SK-N-SH treated with all-trans-retinoic acid at 6 μM for 48 hours (cell line): ENCODE data around the gene CCR6.
"Not testable (repeated sequence)": the region's sequence is repeated elsewhere in the genome, so short reads cannot be mapped to it uniquely, and the experiment has no call there.

ENCODE experiments used
- ATAC-seq: fragments of 200-7000 bp; cut with Tn5 transposase; 3 replicates; pipeline ENCODE4 v1.9.1; 2020; ENCODE audit warnings: mild to moderate bottlenecking, moderate library complexity
- ARNTL ChIP-seq: fragments of 450-650 bp; formaldehyde crosslinking; IDR thresholded peaks from 2 replicates; pipeline ENCODE4 v1.5.0; 2020; ENCODE audit warnings: low read depth, mild to moderate bottlenecking, moderate library complexity, borderline replicate concordance
- BACH2 ChIP-seq: fragments of 250-450 bp; sonication (Bioruptor Pico); IDR thresholded peaks from 2 replicates; pipeline ENCODE4 v1.9.0; 2021; ENCODE audit warnings: mild to moderate bottlenecking, borderline replicate concordance
- CREB5 ChIP-seq: fragments of 250-450 bp; sonication (Bioruptor Pico); IDR thresholded peaks from 2 replicates; pipeline ENCODE4 v1.5.1; 2020; ENCODE audit warnings: low read depth, mild to moderate bottlenecking, moderate library complexity
- CSDC2 ChIP-seq: fragments of 250-450 bp; sonication (Bioruptor Pico); IDR thresholded peaks from 2 replicates; pipeline ENCODE4 v1.5.0; 2020; ENCODE audit warnings: mild to moderate bottlenecking, moderate library complexity
- ESRRG ChIP-seq: fragments of 250-450 bp; sonication (Bioruptor Pico); IDR thresholded peaks from 2 replicates; pipeline ENCODE4 v1.6.1; 2021; ENCODE audit warnings: mild to moderate bottlenecking
- GLIS3 ChIP-seq: fragments of 250-450 bp; sonication (Bioruptor Pico); IDR thresholded peaks from 2 replicates; pipeline ENCODE4 v1.5.0; 2020; ENCODE audit warnings: mild to moderate bottlenecking, moderate library complexity
- ISL1 ChIP-seq: fragments of 250-450 bp; sonication (Bioruptor Pico); IDR thresholded peaks from 2 replicates; pipeline ENCODE4 v2.1.2; 2022; ENCODE audit warnings: mild to moderate bottlenecking, moderate library complexity
- OSR1 ChIP-seq: fragments of 250-450 bp; sonication (Bioruptor Pico); IDR thresholded peaks from 2 replicates; pipeline ENCODE4 v1.8.0; 2022; ENCODE audit warnings: moderate library complexity, mild to moderate bottlenecking, inconsistent platforms
- POU6F1 ChIP-seq: fragments of 250-450 bp; sonication (Bioruptor Pico); IDR thresholded peaks from 2 replicates; pipeline ENCODE4 v1.8.0; 2021; ENCODE audit warnings: low read depth, mild to moderate bottlenecking, moderate library complexity, borderline replicate concordance
- PPARA ChIP-seq: fragments of 250-450 bp; sonication (Bioruptor Pico); IDR thresholded peaks from 2 replicates; pipeline ENCODE4 v1.5.0; 2020; ENCODE audit warnings: mild to moderate bottlenecking, borderline replicate concordance
- RARB ChIP-seq: fragments of 250-450 bp; sonication (Bioruptor Pico); IDR thresholded peaks from 2 replicates; pipeline ENCODE4 v1.8.0; 2021; ENCODE audit warnings: mild to moderate bottlenecking, moderate library complexity
- SNAI2 ChIP-seq: fragments of 250-450 bp; sonication (Bioruptor Pico); IDR thresholded peaks from 2 replicates; pipeline ENCODE4 v1.5.0; 2020; ENCODE audit warnings: mild to moderate bottlenecking, moderate library complexity
- TCF4 ChIP-seq: fragments of 250-450 bp; sonication (Bioruptor Pico); IDR thresholded peaks from 2 replicates; pipeline ENCODE4 v1.8.0; 2021; ENCODE audit warnings: mild to moderate bottlenecking, moderate library complexity, borderline replicate concordance
- TSHZ2 ChIP-seq: fragments of 250-450 bp; sonication (Bioruptor Pico); IDR thresholded peaks from 2 replicates; pipeline ENCODE4 v1.5.0; 2020; ENCODE audit warnings: mild to moderate bottlenecking, moderate library complexity
- ZC3H10 ChIP-seq: fragments of 250-450 bp; sonication (Bioruptor Pico); IDR thresholded peaks from 2 replicates; pipeline ENCODE4 v1.5.1; 2021; ENCODE audit warnings: mild to moderate bottlenecking, moderate library complexity
- ZFP3 ChIP-seq: fragments of 250-450 bp; sonication (Bioruptor Pico); IDR thresholded peaks from 2 replicates; pipeline ENCODE4 v1.5.0; 2020; ENCODE audit warnings: mild to moderate bottlenecking, moderate library complexity
- ZNF565 ChIP-seq: fragments of 450-650 bp; formaldehyde crosslinking; conservative IDR thresholded peaks from 2 replicates; pipeline ENCODE4 v1.5.0; 2020; ENCODE audit warnings: low read depth, mild to moderate bottlenecking, moderate library complexity
- ZNF70 ChIP-seq: fragments of 450-650 bp; formaldehyde crosslinking; IDR thresholded peaks from 2 replicates; pipeline ENCODE4 v1.5.0; 2020; ENCODE audit warnings: mild to moderate bottlenecking, moderate library complexity
- ZNF8 ChIP-seq: fragments of 450-650 bp; formaldehyde crosslinking; IDR thresholded peaks from 2 replicates; pipeline ENCODE4 v1.5.0; 2020; ENCODE audit warnings: mild to moderate bottlenecking, moderate library complexity
- TF ChIP-seq, protein P1 (sequence below): fragments of 250-450 bp; sonication (Bioruptor Pico); IDR thresholded peaks from 2 replicates; pipeline ENCODE4 v1.8.0; 2020; ENCODE audit warnings: mild to moderate bottlenecking, moderate library complexity, borderline replicate concordance
- TF ChIP-seq, protein P2 (sequence below): fragments of 250-450 bp; sonication (Bioruptor Pico); IDR thresholded peaks from 2 replicates; pipeline ENCODE4 v1.5.1; 2021; ENCODE audit warnings: mild to moderate bottlenecking, moderate library complexity

CCR6 gene

GRCh38 chr6:167078745-167079144 lies 44.2 kb upstream of the CCR6 start:
- ATAC-seq: no peak
- TF ChIP-seq, protein P1, sequence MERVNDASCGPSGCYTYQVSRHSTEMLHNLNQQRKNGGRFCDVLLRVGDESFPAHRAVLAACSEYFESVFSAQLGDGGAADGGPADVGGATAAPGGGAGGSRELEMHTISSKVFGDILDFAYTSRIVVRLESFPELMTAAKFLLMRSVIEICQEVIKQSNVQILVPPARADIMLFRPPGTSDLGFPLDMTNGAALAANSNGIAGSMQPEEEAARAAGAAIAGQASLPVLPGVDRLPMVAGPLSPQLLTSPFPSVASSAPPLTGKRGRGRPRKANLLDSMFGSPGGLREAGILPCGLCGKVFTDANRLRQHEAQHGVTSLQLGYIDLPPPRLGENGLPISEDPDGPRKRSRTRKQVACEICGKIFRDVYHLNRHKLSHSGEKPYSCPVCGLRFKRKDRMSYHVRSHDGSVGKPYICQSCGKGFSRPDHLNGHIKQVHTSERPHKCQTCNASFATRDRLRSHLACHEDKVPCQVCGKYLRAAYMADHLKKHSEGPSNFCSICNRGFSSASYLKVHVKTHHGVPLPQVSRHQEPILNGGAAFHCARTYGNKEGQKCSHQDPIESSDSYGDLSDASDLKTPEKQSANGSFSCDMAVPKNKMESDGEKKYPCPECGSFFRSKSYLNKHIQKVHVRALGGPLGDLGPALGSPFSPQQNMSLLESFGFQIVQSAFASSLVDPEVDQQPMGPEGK (CRISPR knock-in tag): no peak
- no peak for TF ChIP-seq RARB (CRISPR knock-in tag)
- no peak for TF ChIP-seq ARNTL (CRISPR knock-in tag)
- no peak for TF ChIP-seq TCF4 (CRISPR knock-in tag)

DNA sequence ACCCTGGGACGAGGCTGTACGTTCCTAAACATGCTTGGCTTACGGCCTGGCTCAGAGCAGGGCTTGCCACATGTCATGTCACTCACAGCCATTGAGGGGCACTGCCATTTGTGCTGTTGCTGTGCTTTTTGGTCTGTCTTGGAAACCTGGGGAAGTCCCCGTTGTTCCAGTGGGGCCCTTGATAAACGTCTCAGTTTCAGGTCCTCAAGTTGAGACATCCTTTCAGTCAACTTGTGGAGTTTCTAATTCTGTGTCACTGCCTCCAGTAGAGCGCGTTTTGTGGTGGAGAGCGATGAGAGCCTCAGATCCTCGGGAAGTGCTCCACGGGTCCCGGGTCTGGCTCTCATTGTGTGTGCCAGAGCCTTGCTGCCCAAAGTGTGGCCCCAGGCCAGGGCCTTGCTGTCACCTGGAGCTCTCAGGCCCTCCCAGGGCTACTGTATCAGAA lies 43.0 kb upstream of the CCR6 start:
- no peak for TF ChIP-seq SNAI2 (CRISPR knock-in tag)
- TF ChIP-seq, protein P1 (CRISPR knock-in tag): no peak
- no peak for TF ChIP-seq ZNF8
- no peak for TF ChIP-seq GLIS3 (CRISPR knock-in tag)
- no peak for TF ChIP-seq ESRRG (CRISPR knock-in tag)
- no peak for TF ChIP-seq TSHZ2
- TF ChIP-seq OSR1 (CRISPR knock-in tag): no peak
- no peak for TF ChIP-seq ISL1 (CRISPR knock-in tag)
- no peak for TF ChIP-seq CSDC2 (CRISPR knock-in tag)
- no peak for TF ChIP-seq BACH2 (CRISPR knock-in tag)
- no peak for TF ChIP-seq ZNF70
- TF ChIP-seq PPARA (CRISPR knock-in tag): no peak
- no peak for TF ChIP-seq ARNTL (CRISPR knock-in tag)
- no peak for ATAC-seq

DNA sequence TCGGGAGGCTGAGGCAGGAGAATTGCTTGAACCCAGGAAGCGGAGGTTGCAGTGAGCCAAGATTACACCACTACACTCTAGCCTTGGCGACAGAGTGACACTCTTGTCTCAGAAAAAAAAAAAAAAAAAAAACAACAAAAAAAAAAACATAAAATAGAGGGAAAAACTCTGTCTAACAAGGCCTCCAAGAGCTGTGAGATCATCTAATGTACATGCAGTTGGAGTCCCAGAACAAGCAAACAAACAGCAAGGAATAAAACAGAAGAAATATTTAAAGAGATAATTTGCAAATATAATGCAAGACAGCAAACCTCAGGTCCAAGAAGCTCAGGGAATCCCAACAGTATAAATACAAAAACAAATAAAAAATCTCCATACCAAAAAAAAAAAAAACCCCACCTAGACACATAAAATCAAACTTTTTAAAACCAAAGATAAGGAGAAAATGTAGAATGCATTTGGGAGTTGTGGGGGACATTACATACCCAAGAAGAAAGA lies 35.0 kb upstream of the CCR6 start:
- TF ChIP-seq ESRRG (CRISPR knock-in tag): no peak
- TF ChIP-seq GLIS3 (CRISPR knock-in tag): no peak
- no peak for TF ChIP-seq ZNF565 (CRISPR knock-in tag)
- TF ChIP-seq, protein P1 (CRISPR knock-in tag): no peak
- no peak for TF ChIP-seq PPARA (CRISPR knock-in tag)
- no peak for TF ChIP-seq CREB5
- TF ChIP-seq POU6F1: no peak
- TF ChIP-seq ZC3H10 (CRISPR knock-in tag): no peak
- TF ChIP-seq ARNTL (CRISPR knock-in tag): no peak
- TF ChIP-seq ZNF70: no peak
- no peak for TF ChIP-seq TSHZ2
- no peak for TF ChIP-seq ZFP3 (CRISPR knock-in tag)
- TF ChIP-seq, protein P2, sequence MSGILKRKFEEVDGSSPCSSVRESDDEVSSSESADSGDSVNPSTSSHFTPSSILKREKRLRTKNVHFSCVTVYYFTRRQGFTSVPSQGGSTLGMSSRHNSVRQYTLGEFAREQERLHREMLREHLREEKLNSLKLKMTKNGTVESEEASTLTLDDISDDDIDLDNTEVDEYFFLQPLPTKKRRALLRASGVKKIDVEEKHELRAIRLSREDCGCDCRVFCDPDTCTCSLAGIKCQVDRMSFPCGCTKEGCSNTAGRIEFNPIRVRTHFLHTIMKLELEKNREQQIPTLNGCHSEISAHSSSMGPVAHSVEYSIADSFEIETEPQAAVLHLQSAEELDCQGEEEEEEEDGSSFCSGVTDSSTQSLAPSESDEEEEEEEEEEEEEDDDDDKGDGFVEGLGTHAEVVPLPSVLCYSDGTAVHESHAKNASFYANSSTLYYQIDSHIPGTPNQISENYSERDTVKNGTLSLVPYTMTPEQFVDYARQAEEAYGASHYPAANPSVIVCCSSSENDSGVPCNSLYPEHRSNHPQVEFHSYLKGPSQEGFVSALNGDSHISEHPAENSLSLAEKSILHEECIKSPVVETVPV (CRISPR knock-in tag): no peak
- TF ChIP-seq, all 23 proteins: peak for 0
- no peak for ATAC-seq

DNA sequence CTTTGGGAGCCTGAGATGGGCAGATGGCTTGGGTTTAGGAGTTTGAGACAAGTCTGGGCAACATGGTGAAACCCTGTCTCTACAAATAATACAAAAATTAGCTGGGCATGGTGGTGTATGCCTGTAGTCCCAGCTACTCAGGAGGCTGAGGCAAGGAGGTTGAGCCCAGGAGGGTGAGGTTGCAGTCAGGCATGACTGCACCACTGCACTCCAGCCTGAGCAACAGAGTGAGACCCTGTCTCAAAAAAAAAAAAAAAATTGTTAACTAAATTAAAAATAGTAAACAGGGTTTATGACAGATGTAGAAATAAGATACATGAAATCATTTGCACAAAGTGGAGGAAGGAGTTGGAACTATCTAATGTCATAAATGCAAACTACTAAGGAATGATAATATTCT lies 34.2 kb upstream of the CCR6 start:
- ATAC-seq: not testable (repeated sequence)
